Brain pericyte (primary cell): Measurements from ENCODE around the gene TSHZ2.
"Not testable (repeated sequence)": the region's sequence is repeated elsewhere in the genome, so short reads cannot be mapped to it uniquely, and the experiment has no call there.

Experiments
- DNase-seq: peaks from one replicate; pipeline ENCODE4 v3.0.0-alpha.2; 2012; ENCODE audit warnings: low read depth, low spot score

The TSHZ2 gene

DNA sequence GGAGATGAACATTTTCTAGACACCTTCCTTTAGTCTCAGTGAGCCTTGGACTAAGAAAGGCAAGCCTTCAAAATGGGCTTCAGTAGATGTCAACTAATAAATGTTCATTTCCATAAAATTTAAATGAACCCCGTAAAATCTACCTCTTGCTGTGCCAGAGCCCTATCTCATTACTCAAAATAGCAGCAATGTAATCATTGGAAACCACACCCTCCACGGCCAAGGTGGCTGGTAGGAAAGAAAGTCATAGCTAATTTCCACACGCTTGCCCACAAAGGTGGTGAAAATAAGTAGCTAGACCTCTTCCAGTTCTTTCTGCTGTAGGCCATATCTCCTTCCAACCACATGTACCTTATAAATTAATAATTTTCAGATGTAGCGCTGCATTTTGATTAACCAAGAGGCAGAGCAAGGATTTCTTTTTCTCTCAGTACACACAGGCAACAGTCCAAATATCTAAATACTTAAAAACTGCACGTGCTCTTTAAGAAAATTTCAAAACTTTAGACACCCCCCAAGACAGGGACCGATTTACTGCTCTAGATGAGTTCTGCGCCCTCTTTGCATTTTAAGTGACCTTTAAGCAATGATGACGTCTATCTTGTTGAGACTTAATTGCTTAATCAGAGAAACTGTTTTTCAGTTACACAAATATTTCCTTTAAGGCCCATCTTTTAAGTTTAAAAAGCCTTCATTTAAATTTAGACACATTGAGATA, 330.7 kb downstream of the TSHZ2 start:
- DNase-seq: no peak

- DNase-seq: no peak
Measured at GRCh38 chr20:53303413-53303760, 331.2 kb downstream of the TSHZ2 start.

GRCh38 chr20:53304146-53304545, 332.0 kb downstream of the TSHZ2 start:
- DNase-seq: no peak

- no peak for DNase-seq
Measured at GRCh38 chr20:53306192-53306805, 334.1 kb downstream of the TSHZ2 start.

- no peak for DNase-seq
Measured at GRCh38 chr20:53307964-53308597, 335.9 kb downstream of the TSHZ2 start.

GRCh38 chr20:53309515-53309914, 337.4 kb downstream of the TSHZ2 start:
- no peak for DNase-seq

- DNase-seq: no peak
Measured at GRCh38 chr20:53312957-53313356, 340.8 kb downstream of the TSHZ2 start.

- no peak for DNase-seq
Measured at GRCh38 chr20:53316206-53316937, 344.2 kb downstream of the TSHZ2 start.

- no peak for DNase-seq
Measured at GRCh38 chr20:53319200-53319599, 347.0 kb downstream of the TSHZ2 start.

GRCh38 chr20:53319716-53320115, 347.6 kb downstream of the TSHZ2 start:
- DNase-seq: no peak

- no peak for DNase-seq
Measured at GRCh38 chr20:53320701-53321100, 348.5 kb downstream of the TSHZ2 start.

DNA sequence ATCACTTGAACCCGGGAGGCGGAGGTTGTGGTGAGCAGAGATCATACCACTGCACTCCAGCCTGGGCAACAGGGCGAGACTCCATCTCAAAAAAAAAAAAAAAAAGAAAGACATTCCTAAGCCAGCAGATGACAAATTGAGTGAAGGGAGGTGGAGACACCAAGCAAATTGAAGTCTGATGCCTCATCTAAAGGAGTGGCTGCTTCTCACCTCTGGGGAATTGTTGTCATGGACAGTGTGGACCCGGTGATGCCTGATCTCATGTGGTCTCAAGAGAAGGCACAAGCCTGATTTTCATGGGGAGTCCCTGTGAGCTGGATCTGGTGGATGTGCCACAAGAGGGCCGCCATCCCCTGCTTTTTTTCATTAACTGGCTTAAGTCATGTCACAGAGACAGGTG, 349.4 kb downstream of the TSHZ2 start:
- no peak for DNase-seq

DNA sequence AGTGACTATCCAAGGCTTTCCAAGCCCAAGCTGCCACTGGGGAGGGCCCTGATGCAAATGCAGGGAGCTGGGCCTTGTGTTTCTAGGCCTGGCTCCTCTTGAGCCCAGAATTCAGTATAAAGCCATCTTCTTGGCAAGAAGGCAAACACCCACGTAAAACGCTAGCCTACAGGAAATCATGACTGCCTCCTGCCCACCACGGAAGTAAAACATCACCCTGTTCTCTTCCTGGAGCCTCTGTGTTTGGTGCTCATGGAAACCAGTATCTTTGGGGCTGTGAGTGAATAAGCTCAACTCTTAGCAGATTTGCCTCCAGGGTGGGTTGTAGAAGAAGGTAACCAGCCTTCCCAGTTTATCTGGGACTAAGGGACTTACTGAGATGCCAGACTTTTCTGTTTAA, 350.5 kb downstream of the TSHZ2 start:
- DNase-seq: no peak

GRCh38 chr20:53323460-53323859, 351.3 kb downstream of the TSHZ2 start:
- DNase-seq: not testable (repeated sequence)

DNA sequence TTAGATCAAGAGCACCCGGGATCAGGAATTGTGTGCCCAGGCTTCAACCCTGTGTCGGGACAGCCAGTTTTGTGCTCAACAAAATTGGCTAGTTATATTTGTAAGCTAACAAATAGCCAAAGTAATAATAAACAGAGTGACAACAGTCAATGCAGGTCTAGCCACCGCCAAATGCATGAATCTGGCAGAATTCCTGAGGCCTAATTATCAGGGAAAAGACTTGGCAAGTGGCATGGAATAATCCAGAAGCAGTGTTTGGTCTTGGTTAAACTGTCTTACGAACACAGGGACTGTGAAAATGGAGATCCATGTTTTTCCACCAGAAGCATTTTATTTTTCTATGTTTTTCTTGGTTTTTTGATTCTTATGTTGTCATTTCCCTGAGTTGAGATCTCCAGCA, 352.7 kb downstream of the TSHZ2 start:
- no peak for DNase-seq

- DNase-seq: no peak
Measured at GRCh38 chr20:53328961-53329360, 356.8 kb downstream of the TSHZ2 start.

DNA sequence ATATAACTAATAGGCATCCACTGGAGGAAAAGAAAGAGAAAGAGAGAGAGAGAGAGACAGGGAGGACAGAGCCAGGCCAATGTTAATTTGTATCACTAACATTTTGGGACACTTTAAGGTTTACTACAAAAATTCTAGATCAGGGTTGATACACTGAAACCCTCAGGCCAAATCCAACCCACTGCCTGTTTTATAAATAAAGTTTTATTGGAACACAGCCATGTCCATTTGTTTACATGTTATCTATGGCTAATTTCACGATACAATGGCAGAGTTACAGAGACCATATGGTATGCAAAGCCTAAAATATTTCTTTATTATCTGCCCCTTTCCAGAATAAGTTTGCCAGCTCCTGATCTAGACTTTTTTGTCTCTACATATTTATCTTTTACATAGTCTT, 357.6 kb downstream of the TSHZ2 start:
- DNase-seq: no peak

DNA sequence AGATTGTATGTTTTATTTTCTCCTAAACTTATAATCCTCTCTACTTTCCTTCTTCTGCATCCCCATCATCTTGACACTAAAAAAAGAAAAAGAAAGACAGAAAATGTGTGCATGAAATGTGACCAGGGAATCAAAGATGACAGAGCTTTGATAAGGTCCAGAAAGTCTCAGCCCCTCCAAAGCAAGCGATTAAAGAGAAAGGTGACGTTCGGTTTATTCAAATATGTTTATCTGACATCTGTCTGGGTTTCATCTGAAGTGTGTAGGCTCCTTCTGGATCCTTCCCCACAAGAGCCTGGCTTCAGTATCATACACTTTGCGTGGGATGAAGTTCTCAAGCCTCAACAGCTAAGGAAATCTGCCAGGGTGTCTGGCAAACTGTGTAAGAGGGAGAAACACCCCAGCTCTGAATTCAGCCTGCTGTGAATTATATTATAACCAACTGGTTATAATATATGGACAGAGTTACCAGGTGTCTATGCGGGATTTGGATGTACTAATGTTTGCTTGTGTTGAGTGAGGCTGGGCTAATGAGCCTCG, 358.5 kb downstream of the TSHZ2 start:
- DNase-seq: no peak

- DNase-seq: no peak
Measured at GRCh38 chr20:53331151-53331973, 359.2 kb downstream of the TSHZ2 start.

DNA sequence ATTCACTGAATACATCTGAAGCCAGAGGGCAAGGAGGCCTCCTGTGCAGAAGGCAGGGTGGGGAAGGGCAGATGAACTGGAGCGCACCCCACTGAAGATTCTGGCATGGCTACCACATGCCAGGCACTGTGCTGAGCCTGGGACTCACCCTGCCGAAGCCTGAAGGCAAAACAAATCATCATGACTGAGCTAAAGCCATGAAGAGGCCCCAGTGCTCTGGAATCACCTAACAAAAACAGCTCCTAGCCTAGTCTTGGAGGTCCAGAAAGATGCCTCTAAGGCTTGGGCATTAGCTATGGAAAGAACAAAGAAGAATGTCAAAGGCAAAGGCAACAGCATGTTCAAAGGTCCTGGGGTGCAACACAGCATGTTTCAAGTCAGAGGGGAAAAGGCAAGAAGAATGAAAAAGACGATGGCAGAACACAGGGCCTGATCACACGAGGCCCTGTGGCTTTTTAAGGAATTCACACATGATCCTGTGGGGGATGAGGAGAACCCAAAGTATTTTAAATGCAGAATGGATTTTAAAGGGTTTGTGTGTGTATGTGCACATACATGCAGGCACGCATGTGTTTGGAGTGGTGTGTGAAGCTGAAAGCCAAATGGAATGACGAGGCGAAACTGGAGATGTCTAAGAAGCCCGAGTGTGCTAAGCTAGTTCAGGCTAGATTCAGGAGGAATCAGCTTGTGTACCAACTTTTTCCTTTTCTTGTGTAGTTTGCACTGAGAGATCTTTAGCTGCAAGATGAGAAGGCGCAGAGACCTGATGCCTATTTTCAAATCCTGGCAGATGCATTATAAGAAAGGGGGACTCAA, 360.1 kb downstream of the TSHZ2 start:
- no peak for DNase-seq
